GM19324 (cell line): Measurements from ENCODE around the gene LIG1.
"Not testable (repeated sequence)": the region's sequence is repeated elsewhere in the genome, so short reads cannot be mapped to it uniquely, and the experiment has no call there.

Experiments
- ATAC-seq: cut with Tn5 transposase; IDR thresholded peaks from one replicate; pipeline ENCODE4 v1.9.1; 2021; ENCODE audit warnings: mild to moderate bottlenecking, moderate library complexity; ENCODE audit not compliant: unreplicated experiment, low FRiP score

The LIG1 gene

GRCh38 chr19:48088991-48089390 lies 81.2 kb downstream of the LIG1 start:
- not testable (repeated sequence) for ATAC-seq

GRCh38 chr19:48085904-48086864 lies 84.0 kb downstream of the LIG1 start:
- no peak for ATAC-seq

GRCh38 chr19:48085076-48085475 lies 85.1 kb downstream of the LIG1 start:
- ATAC-seq, result no peak

GRCh38 chr19:48081106-48081505 lies 89.0 kb downstream of the LIG1 start:
- no peak for ATAC-seq

- not testable (repeated sequence) for ATAC-seq
Measured at GRCh38 chr19:48070177-48070769, 99.9 kb downstream of the LIG1 start.

GRCh38 chr19:48069435-48069834 lies 100.7 kb downstream of the LIG1 start:
- no peak for ATAC-seq
